NCI-H2196 treated with DMSO at 0.1 percent for 48 hours (cell line): ENCODE measurements around the gene HAX1.
"Not testable (repeated sequence)": the region's sequence is repeated elsewhere in the genome, so short reads cannot be mapped to it uniquely, and the experiment has no call there.

ENCODE experiments used
- DNase-seq: peaks from one replicate; lab custom pipeline; 2025; ENCODE audit not compliant: unreplicated experiment; lab: John Stamatoyannopoulos, UW

Gene HAX1

GRCh38 chr1:154276797-154277196, 4.4 kb downstream of the HAX1 start:
- no peak for DNase-seq

GRCh38 chr1:154287591-154287990, 15.2 kb downstream of the HAX1 start:
- not testable (repeated sequence) for DNase-seq

GRCh38 chr1:154288661-154289060, 16.2 kb downstream of the HAX1 start:
- no peak for DNase-seq

GRCh38 chr1:154290921-154291320, 18.5 kb downstream of the HAX1 start:
- DNase-seq = no peak

- peak; percentile 5 for DNase-seq
These were observed 23.2 kb downstream of the HAX1 start for GRCh38 chr1:154295408-154296235.

GRCh38 chr1:154301582-154301981, 29.2 kb downstream of the HAX1 start:
- DNase-seq = no peak

GRCh38 chr1:154304664-154305337, 32.4 kb downstream of the HAX1 start:
- no peak for DNase-seq

- no peak for DNase-seq
These were observed 33.7 kb downstream of the HAX1 start for GRCh38 chr1:154306151-154306550.

- not testable (repeated sequence) for DNase-seq
These were observed 35.3 kb downstream of the HAX1 start for GRCh38 chr1:154307670-154308270.

GRCh38 chr1:154309136-154309535, 36.7 kb downstream of the HAX1 start:
- not testable (repeated sequence) for DNase-seq

GRCh38 chr1:154312229-154313065, 40.0 kb downstream of the HAX1 start:
- DNase-seq = not testable (repeated sequence)

GRCh38 chr1:154313066-154313356, 40.6 kb downstream of the HAX1 start:
- no peak for DNase-seq

GRCh38 chr1:154314226-154314625, 41.8 kb downstream of the HAX1 start:
- DNase-seq = not testable (repeated sequence)

GRCh38 chr1:154316704-154317103, 44.3 kb downstream of the HAX1 start:
- DNase-seq = no peak

GRCh38 chr1:154318386-154318785, 46.0 kb downstream of the HAX1 start:
- no peak for DNase-seq

- DNase-seq = no peak
These were observed 48.6 kb downstream of the HAX1 start, which contains the start of gene AQP10 for GRCh38 chr1:154320882-154321608. AQP10 (plus strand) TSS chr1:154321093; CDS start chr1:154321156, 63 bp downstream.

GRCh38 chr1:154321609-154321934, 49.1 kb downstream of the HAX1 start:
- DNase-seq = not testable (repeated sequence)

- DNase-seq = no peak
These were observed 51.1 kb downstream of the HAX1 start for GRCh38 chr1:154323493-154323892.

- no peak for DNase-seq
These were observed 51.8 kb downstream of the HAX1 start for GRCh38 chr1:154324241-154324640.
